Fibroblast of skin of abdomen (primary cell): ENCODE data around the gene KIF25.
"Not testable (repeated sequence)": the region's sequence is repeated elsewhere in the genome, so short reads cannot be mapped to it uniquely, and the experiment has no call there.

Source experiments
- DNase-seq: peaks from one replicate; pipeline ENCODE4 v3.0.0-alpha.2; 2013

KIF25 gene

GRCh38 chr6:168073937-168074730 lies 76.7 kb downstream of the KIF25 start:
- DNase-seq: no peak

- no peak for DNase-seq
Observed at GRCh38 chr6:168075216-168075615, 77.7 kb downstream of the KIF25 start.

GRCh38 chr6:168075787-168076202 lies 78.3 kb downstream of the KIF25 start:
- no peak for DNase-seq

- not testable (repeated sequence) for DNase-seq
Observed at GRCh38 chr6:168077401-168077800, 79.9 kb downstream of the KIF25 start.

GRCh38 chr6:168078175-168078942 lies 80.9 kb downstream of the KIF25 start:
- no peak for DNase-seq

GRCh38 chr6:168078943-168079405 lies 81.5 kb downstream of the KIF25 start, which contains the start of gene FRMD1:
Gene FRMD1 (minus strand): TSS chr6:168079212. CDS start chr6:168079094, 118 bp downstream.
- DNase-seq: no peak

GRCh38 chr6:168080393-168081077 lies 83.1 kb downstream of the KIF25 start:
- no peak for DNase-seq

GRCh38 chr6:168081858-168082546 lies 84.5 kb downstream of the KIF25 start:
- no peak for DNase-seq

- DNase-seq: no peak
Observed at GRCh38 chr6:168082860-168083513, 85.5 kb downstream of the KIF25 start.

- DNase-seq: no peak
Observed at GRCh38 chr6:168083514-168083885, 86.0 kb downstream of the KIF25 start.

- DNase-seq: no peak
Observed at GRCh38 chr6:168084465-168085160, 87.1 kb downstream of the KIF25 start.

GRCh38 chr6:168086066-168086465 lies 88.6 kb downstream of the KIF25 start:
- DNase-seq: no peak

GRCh38 chr6:168086616-168087015 lies 89.1 kb downstream of the KIF25 start:
- no peak for DNase-seq

- no peak for DNase-seq
Observed at GRCh38 chr6:168087436-168088160, 90.1 kb downstream of the KIF25 start.

- DNase-seq: peak; percentile 45
Observed at GRCh38 chr6:168088161-168089053, 90.9 kb downstream of the KIF25 start.

- no peak for DNase-seq
Observed at GRCh38 chr6:168089186-168090063, 92.0 kb downstream of the KIF25 start.

- no peak for DNase-seq
Observed at GRCh38 chr6:168090064-168090690, 92.7 kb downstream of the KIF25 start.

- no peak for DNase-seq
Observed at GRCh38 chr6:168090706-168091105, 93.2 kb downstream of the KIF25 start.
